Measurements from ENCODE around the gene ACAD8. TPM values are rescaled to one million over a fixed set of nuclear protein-coding genes. Genes with fewer than 3 reads are reported as not detected.
"Not testable (repeated sequence)": the region's sequence is repeated elsewhere in the genome, so short reads cannot be mapped to it uniquely, and the experiment has no call there.

The ACAD8 gene
- total and polyA plus RNA-seq, 2 experiments from 2014 or later = 18.9 to 19.4 TPM

DNA sequence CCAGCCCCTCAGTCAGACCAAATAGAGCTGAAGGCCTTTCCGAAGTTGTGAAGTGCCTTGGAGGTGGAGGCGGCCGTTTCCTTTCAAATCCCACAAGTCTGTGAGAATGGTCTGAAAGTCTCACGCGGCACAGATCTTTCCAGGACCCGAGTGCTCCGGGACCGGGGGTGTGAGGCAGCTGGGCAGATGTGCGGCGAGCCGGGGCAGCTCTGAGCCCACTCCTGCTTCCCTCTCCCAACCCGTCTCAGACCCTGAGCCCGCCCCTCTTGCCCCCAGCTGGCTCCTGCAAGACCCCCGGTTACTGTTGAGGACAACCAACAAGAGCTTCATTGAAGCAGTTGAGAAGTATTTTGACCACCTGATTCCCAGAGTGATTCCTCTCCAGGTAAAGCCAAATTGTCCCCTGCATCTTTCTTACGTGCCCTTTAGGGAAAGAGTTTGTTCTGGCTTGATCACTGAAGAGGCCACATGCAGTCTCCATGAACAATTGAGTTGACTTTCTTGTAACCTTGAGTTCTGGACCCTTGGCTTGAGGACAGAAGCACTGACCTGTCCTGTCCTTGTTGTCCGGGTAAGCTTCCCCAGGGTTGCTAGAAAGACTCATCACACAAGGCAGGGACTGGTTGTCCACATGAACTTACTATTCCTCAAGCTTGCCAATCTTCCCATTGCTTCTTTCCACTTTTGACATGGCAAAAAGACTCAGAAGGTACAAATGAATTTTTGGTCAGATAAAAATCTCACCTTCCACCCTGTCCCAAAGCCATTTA is 30.3 kb downstream of the ACAD8 start:
- Histone ChIP-seq H3K4me2 (ENCODE audit: unreplicated experiment) (no peak overlapping the region), H3K27me3 (replicated peaks; ENCODE audit: insufficient read depth) (peaks cover 15% of the 10 kb centered on the region), H3K79me2 (ENCODE audit: insufficient read depth) (no peaks in the 10 kb centered on the region), H2AFZ (no peak overlapping the region), H3K4me1 (ENCODE audit: insufficient read depth) (no peaks in the 10 kb centered on the region), H3F3A (ENCODE audit: insufficient read depth) (no peaks in the 10 kb centered on the region), H3K4me3 (no peak overlapping the region), H3K9ac (no peak overlapping the region), H4K20me1 (ENCODE audit: insufficient read depth) (no peaks in the 10 kb centered on the region), H3K9me2 (ENCODE audit: insufficient read depth) (no peaks in the 10 kb centered on the region), H3K9me3 (ENCODE audit: low read depth) (no peaks in the 10 kb centered on the region), H3K36me3 (ENCODE audit: low read depth) (no peaks in the 10 kb centered on the region), H3K27ac (no peak overlapping the region)
- in situ Hi-C loops (cut with MboI) = no loop called here
- TF ChIP-seq EZH2 (IDR thresholded peaks at IDR 0.05; ENCODE audit: insufficient read depth, poor library complexity, severe bottlenecking) = no peak
- no peak for TF ChIP-seq EZH2phosphoT487 (IDR thresholded peaks at IDR 0.05; ENCODE audit: insufficient read depth, low read depth)
- no peak for DNase-seq
- 62 to 65% methylated on average over 16 of the region's 16 CpGs for WGBS, 2 experiments (ENCODE audit: low coverage in 1 of 2, low lambda C conversion rate in 2 of 2, missing lambda C conversion rate in 2 of 2)

- H3K9ac ChIP-seq; H3F3A ChIP-seq (ENCODE audit: insufficient read depth); H3K79me2 ChIP-seq (ENCODE audit: insufficient read depth); DNase-seq; H3K36me3 ChIP-seq (ENCODE audit: low read depth); H3K4me3 ChIP-seq; in situ Hi-C loops (cut with MboI); H3K9me2 ChIP-seq (ENCODE audit: insufficient read depth); H3K4me2 ChIP-seq (ENCODE audit: unreplicated experiment); H3K9me3 ChIP-seq (ENCODE audit: low read depth); H4K20me1 ChIP-seq (ENCODE audit: insufficient read depth); H2AFZ ChIP-seq; H3K27ac ChIP-seq; H3K4me1 ChIP-seq (ENCODE audit: insufficient read depth): not testable (repeated sequence)
- H3K27me3 ChIP-seq (replicated peaks; ENCODE audit: insufficient read depth) = peaks cover 10% of the 10 kb centered on the region; the same call in 1 of the 2 replicates
- 67 to 76% methylated on average over 5 of the region's 5 CpGs for WGBS, 2 experiments (ENCODE audit: low coverage in 1 of 2, low lambda C conversion rate in 2 of 2, missing lambda C conversion rate in 2 of 2)
Measured at GRCh38 chr11:134284349-134284748, 31.0 kb downstream of the ACAD8 start.

GRCh38 chr11:134287561-134287960 is 34.2 kb downstream of the ACAD8 start:
- no peak overlapping the region for H3K4me2 ChIP-seq (ENCODE audit: unreplicated experiment)
- no peaks in the 10 kb centered on the region for H3K9me2 ChIP-seq (ENCODE audit: insufficient read depth)
- no peak overlapping the region for H3K4me3 ChIP-seq
- no peak for TF ChIP-seq EZH2phosphoT487 (IDR thresholded peaks at IDR 0.05; ENCODE audit: insufficient read depth, low read depth)
- no peak for TF ChIP-seq EZH2 (IDR thresholded peaks at IDR 0.05; ENCODE audit: insufficient read depth, poor library complexity, severe bottlenecking)
- H3K9me3 ChIP-seq (ENCODE audit: low read depth) = no peaks in the 10 kb centered on the region
- no peaks in the 10 kb centered on the region for H4K20me1 ChIP-seq (ENCODE audit: insufficient read depth)
- no peak overlapping the region for H3K27ac ChIP-seq
- in situ Hi-C loops (cut with MboI) = no loop called here
- no peaks in the 10 kb centered on the region for H3F3A ChIP-seq (ENCODE audit: insufficient read depth)
- no peak overlapping the region for H2AFZ ChIP-seq
- H3K36me3 ChIP-seq (ENCODE audit: low read depth) = no peaks in the 10 kb centered on the region
- WGBS, 2 experiments (ENCODE audit: low coverage in 1 of 2, low lambda C conversion rate in 2 of 2, missing lambda C conversion rate in 2 of 2) = 65 to 70% methylated on average over 12 of the region's 12 CpGs
- no peak for DNase-seq
- H3K4me1 ChIP-seq (ENCODE audit: insufficient read depth) = no peaks in the 10 kb centered on the region
- H3K9ac ChIP-seq = no peak overlapping the region
- no peaks in the 10 kb centered on the region for H3K79me2 ChIP-seq (ENCODE audit: insufficient read depth)
- H3K27me3 ChIP-seq (replicated peaks; ENCODE audit: insufficient read depth) = peaks cover 12% of the 10 kb centered on the region; the same call in 1 of the 2 replicates

DNA sequence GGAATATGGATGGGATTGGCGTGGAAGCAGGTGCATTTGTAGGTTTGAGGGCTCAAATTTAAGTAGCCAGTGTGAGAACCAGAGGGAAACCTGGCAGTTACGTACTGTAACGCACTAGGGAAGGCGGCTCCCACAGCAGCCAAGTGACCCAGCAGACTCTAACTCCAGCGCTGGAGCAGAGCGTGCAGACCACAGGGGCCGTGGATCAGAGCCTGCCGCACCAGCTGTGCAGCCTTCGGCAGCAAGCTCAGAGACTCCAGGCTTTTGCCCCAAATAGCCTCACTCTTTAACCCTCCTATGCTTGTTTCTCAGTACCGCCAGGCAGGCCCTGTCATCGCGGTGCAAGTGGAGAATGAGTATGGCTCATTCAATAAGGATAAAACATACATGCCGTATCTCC is 35.1 kb downstream of the ACAD8 start:
- no peaks in the 10 kb centered on the region for H3K4me1 ChIP-seq (ENCODE audit: insufficient read depth)
- H3K9ac ChIP-seq = no peak overlapping the region
- H3K79me2 ChIP-seq (ENCODE audit: insufficient read depth) = no peaks in the 10 kb centered on the region
- H3K9me3 ChIP-seq (ENCODE audit: low read depth) = no peaks in the 10 kb centered on the region
- H3K4me2 ChIP-seq (ENCODE audit: unreplicated experiment) = no peak overlapping the region
- no peaks in the 10 kb centered on the region for H4K20me1 ChIP-seq (ENCODE audit: insufficient read depth)
- no peaks in the 10 kb centered on the region for H3K9me2 ChIP-seq (ENCODE audit: insufficient read depth)
- no peaks in the 10 kb centered on the region for H3F3A ChIP-seq (ENCODE audit: insufficient read depth)
- no peak overlapping the region for H3K27ac ChIP-seq
- H3K4me3 ChIP-seq = no peak overlapping the region
- 66 to 69% methylated on average over 13 of the region's 13 CpGs for WGBS, 2 experiments (ENCODE audit: low coverage in 1 of 2, low lambda C conversion rate in 2 of 2, missing lambda C conversion rate in 2 of 2)
- H2AFZ ChIP-seq = no peak overlapping the region
- no peak for DNase-seq
- TF ChIP-seq EZH2 (IDR thresholded peaks at IDR 0.05; ENCODE audit: insufficient read depth, poor library complexity, severe bottlenecking) (no peak), EZH2phosphoT487 (IDR thresholded peaks at IDR 0.05; ENCODE audit: insufficient read depth, low read depth) (no peak)
- peaks cover 12% of the 10 kb centered on the region; the same call in 1 of the 2 replicates for H3K27me3 ChIP-seq (replicated peaks; ENCODE audit: insufficient read depth)
- no peaks in the 10 kb centered on the region for H3K36me3 ChIP-seq (ENCODE audit: low read depth)
- in situ Hi-C loops (cut with MboI) = no loop called here

All from GM23248 (cell line).